C4-2B (cell line): ENCODE measurements around the gene NLE1.

Source experiments
- ZFX ChIP-seq: fragments of 450-650 bp; IDR thresholded peaks from 2 replicates; pipeline ENCODE4 v1.6.1; 2017
- TF ChIP-seq, protein P1 (sequence below): fragments of 450-650 bp; conservative IDR thresholded peaks from 2 replicates; pipeline ENCODE4 v1.5.1; 2017; ENCODE audit warnings: mild to moderate bottlenecking

DNA sequence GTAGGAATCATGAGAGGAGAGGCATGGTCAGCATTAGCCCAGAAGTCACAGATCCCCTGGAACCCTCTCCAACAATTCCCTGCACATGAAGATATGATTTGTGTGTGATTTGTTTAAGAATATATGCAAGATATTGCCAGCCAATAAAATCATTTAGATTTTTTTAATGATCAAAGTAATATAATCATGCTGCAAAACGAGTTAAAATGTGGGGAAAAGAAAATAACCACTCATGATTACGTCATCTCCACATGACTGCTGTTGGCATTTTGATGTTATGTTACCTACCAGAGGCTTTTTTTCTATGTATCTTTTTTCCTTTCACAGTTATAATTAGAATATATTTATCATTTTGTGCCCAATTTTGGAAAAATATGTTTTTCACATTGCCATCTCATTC, 29.7 kb upstream of the NLE1 start:
- TF ChIP-seq, protein P1, sequence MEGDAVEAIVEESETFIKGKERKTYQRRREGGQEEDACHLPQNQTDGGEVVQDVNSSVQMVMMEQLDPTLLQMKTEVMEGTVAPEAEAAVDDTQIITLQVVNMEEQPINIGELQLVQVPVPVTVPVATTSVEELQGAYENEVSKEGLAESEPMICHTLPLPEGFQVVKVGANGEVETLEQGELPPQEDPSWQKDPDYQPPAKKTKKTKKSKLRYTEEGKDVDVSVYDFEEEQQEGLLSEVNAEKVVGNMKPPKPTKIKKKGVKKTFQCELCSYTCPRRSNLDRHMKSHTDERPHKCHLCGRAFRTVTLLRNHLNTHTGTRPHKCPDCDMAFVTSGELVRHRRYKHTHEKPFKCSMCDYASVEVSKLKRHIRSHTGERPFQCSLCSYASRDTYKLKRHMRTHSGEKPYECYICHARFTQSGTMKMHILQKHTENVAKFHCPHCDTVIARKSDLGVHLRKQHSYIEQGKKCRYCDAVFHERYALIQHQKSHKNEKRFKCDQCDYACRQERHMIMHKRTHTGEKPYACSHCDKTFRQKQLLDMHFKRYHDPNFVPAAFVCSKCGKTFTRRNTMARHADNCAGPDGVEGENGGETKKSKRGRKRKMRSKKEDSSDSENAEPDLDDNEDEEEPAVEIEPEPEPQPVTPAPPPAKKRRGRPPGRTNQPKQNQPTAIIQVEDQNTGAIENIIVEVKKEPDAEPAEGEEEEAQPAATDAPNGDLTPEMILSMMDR = no peak; the same call in 1 of the 2 replicates
- no peak for TF ChIP-seq ZFX
